GM12892 (cell line): Measurements from ENCODE around the gene SCAND1.

Experiments
- POLR2A ChIP-seq: IDR thresholded peaks from 2 replicates; pipeline ENCODE4 v1.6.1; 2011; ENCODE audit warnings: low read depth, low read length, control low read depth
- TAF1 ChIP-seq: IDR thresholded peaks from 2 replicates; pipeline ENCODE4 v1.6.1; 2011; ENCODE audit warnings: low read depth, mild to moderate bottlenecking, control low read depth, low read length, borderline replicate concordance

DNA sequence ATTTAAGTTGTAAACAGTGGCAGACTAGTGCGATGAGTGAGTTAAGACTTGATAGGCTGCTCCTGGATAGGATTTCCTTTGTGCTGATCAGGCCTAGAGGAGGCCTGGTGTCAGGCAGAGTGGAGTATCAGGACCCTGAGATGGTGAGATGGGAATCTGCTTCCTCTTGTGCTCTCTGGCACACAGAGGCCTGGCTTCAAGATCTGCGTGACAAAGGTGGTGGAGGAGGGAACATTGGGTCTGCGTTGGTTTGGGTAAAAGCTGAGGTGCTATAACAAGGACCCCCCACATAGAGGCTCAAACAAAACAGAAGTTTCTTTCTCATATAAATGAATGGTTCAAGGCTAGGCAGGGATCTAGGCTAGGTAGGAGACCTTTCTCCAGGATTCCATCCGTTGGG is 20.3 kb downstream of the SCAND1 start:
- TF ChIP-seq POLR2A: no peak
- no peak for TF ChIP-seq TAF1
